ENCODE measurements around the gene CDCA7.
"Not testable (repeated sequence)": the region's sequence is repeated elsewhere in the genome, so short reads cannot be mapped to it uniquely, and the experiment has no call there.

DNA sequence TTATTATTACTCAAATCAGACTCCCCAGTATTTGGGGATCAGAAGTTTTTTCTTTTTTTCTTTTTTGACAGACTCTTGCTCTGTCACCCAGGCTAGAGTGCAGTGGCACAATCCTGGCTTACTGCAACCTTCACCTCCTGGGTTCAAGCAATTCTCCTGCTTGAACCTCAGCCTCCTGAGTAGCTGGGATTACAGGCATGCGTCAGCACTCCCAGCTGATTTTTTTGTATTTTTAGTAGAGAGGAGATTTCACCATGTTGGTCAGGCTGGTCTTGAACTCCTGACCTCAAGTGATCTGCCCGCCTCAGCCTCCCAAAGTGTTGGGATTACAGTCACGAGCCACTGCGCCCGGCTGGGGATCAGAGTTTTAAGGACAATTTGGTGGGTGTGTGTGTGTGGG is 45.3 kb upstream of the CDCA7 start:
- TF ChIP-seq, protein P1, sequence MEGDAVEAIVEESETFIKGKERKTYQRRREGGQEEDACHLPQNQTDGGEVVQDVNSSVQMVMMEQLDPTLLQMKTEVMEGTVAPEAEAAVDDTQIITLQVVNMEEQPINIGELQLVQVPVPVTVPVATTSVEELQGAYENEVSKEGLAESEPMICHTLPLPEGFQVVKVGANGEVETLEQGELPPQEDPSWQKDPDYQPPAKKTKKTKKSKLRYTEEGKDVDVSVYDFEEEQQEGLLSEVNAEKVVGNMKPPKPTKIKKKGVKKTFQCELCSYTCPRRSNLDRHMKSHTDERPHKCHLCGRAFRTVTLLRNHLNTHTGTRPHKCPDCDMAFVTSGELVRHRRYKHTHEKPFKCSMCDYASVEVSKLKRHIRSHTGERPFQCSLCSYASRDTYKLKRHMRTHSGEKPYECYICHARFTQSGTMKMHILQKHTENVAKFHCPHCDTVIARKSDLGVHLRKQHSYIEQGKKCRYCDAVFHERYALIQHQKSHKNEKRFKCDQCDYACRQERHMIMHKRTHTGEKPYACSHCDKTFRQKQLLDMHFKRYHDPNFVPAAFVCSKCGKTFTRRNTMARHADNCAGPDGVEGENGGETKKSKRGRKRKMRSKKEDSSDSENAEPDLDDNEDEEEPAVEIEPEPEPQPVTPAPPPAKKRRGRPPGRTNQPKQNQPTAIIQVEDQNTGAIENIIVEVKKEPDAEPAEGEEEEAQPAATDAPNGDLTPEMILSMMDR (IDR thresholded peaks at IDR 0.05 in 4 of 5, conservative IDR thresholded peaks at IDR 0.05 in 1 of 5), result not testable (repeated sequence)
- TF ChIP-seq POLR2A (IDR thresholded peaks at IDR 0.05), result not testable (repeated sequence)
